ENCODE measurements around the gene PITPNM3.

GRCh38 chr17:6548578-6549330 lies 7.6 kb downstream of the PITPNM3 start:
- TF ChIP-seq NFYB (CRISPR knock-in tag; IDR thresholded peaks at IDR 0.05) = no peak
- TF ChIP-seq NR2F1 (CRISPR knock-in tag; IDR thresholded peaks at IDR 0.05) = no peak
- no peak for TF ChIP-seq FOXM1 (CRISPR knock-in tag; IDR thresholded peaks at IDR 0.05)
- no peak for TF ChIP-seq ZNF639 (CRISPR knock-in tag; conservative IDR thresholded peaks at IDR 0.05)
- TF ChIP-seq KDM1A (CRISPR knock-in tag; IDR thresholded peaks at IDR 0.05) = no peak
- TF ChIP-seq CEBPG (CRISPR knock-in tag; IDR thresholded peaks at IDR 0.05) = no peak
- TF ChIP-seq STAT5B (CRISPR knock-in tag; IDR thresholded peaks at IDR 0.05) = no peak
- no peak for TF ChIP-seq ZBTB7A (CRISPR knock-in tag; IDR thresholded peaks at IDR 0.05)
- TF ChIP-seq ZSCAN29 (CRISPR knock-in tag; conservative IDR thresholded peaks at IDR 0.05) = no peak
- TF ChIP-seq CHCHD3 (CRISPR knock-in tag; IDR thresholded peaks at IDR 0.05) = no peak
- no peak for TF ChIP-seq EZH2 (conservative IDR thresholded peaks at IDR 0.05; ENCODE audit: low read depth, low read length)
- TF ChIP-seq SMARCE1 (IDR thresholded peaks at IDR 0.05; ENCODE audit: borderline replicate concordance) = no peak

Measured in HepG2 (cell line).